Endometrium (tissue), 2 donors: ENCODE data around the gene VAT1.
"Not testable (repeated sequence)": the region's sequence is repeated elsewhere in the genome, so short reads cannot be mapped to it uniquely, and the experiment has no call there.

ENCODE experiments used
- FAIRE-seq: peaks from 2 replicates; lab custom pipeline; 2012; peaks lifted over from hg19 to GRCh38; lab: Jason Lieb, UNC
- donor health status: control.
- donor health status: control.

VAT1 gene

DNA sequence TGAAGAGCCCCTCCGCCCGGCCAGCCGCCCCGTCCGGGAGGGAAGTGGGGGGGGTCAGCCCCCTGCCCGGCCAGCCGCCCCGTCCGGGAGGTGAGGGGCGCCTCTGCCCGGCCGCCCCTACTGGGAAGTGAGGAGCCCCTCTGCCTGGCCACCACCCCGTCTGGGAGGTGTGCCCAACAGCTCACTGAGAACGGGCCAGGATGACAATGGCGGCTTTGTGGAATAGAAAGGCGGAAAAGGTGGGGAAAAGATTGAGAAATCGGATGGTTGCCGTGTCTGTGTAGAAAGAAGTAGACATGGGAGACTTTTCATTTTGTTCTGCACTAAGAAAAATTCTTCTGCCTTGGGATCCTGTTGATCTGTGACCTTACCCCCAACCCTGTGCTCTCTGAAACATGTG lies 48.9 kb downstream of the VAT1 start:
- FAIRE-seq = not testable (repeated sequence)

DNA sequence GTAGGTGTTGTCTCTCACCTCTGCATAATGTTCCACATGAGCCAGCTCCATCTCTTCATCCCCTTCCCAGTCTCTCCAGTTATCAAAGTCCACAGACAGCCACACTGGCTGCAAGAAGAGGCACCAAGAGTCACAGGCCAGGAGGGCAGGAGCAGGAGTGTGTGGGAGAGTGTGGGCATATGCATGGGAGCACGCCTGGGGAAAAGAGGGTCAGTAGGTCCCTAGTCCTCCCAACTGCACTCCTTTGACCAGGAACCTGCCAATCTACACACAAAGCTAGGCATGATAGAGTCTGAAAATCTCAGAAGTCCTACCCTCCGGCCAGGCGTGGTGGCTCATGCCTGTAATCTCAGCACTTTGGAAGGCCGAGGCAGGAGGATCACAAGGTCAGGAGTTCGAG lies 50.6 kb downstream of the VAT1 start:
- no peak for FAIRE-seq

DNA sequence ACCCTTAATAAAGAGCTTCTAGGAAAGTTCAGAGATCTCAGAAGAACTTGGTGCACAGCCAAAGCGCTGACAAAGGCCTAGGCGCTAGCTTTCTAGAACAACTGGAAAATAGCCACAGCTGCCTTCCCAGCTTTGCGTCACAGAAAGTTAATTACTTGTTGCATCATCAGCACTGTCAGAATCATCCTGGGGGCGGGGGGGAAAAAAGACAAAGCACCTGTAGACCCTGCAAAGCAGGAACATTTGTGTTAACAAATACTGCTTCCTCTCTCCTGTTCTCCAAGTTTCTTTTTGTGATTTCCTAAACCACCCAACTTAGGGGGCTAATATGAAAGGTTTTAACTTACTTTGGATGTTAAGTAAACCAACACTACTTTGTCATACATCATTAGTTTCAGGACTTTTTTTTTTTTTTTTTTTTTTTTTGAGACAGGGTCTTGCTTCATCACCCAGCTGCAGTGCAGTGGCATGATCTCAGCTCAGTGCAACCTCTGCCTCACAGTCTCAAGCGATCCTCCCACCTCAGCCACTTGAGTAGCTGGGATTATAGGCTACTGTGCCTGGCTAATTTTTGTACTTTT lies 53.1 kb downstream of the VAT1 start:
- no peak for FAIRE-seq

DNA sequence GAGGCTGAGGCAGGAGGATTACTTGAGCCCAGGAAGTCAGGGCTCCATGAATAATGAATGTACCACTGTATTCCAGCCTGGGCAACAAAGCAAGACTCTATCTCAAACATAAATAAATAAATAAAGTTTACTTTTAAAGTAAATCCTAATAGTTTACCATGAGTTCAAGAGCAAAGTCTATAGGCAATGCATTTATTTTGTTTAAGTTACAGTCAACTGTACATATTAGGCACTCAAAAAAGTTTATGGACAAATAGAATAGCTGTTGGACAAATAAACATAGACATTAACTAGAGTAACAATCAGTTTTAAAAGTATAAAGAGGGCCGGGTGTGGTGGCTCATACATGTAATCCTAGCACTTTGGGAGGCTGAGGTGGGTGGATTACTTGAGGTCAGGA lies 54.3 kb downstream of the VAT1 start:
- no peak for FAIRE-seq
